GM23338 (cell line): Measurements from ENCODE around the gene TSTD2. TPM values are rescaled to one million over a fixed set of nuclear protein-coding genes. Genes with fewer than 3 reads are reported as not detected.

Source experiments
- ATAC-seq: fragments of 200-7000 bp; cut with Tn5 transposase; 3 replicates; pipeline ENCODE4 v1.9.1; 2020
- DNase-seq: peaks from one replicate; pipeline ENCODE4 v3.0.0-alpha.2; 2015; ENCODE audit warnings: low spot score
- H2AFZ ChIP-seq: fragments of 200-600 bp; sonication (generic); 2 replicates; pipeline ENCODE4 v1.8.0; 2016; ENCODE audit warnings: antibody characterized with exemption, mild to moderate bottlenecking, moderate library complexity
- H3F3A ChIP-seq: fragments of 200-600 bp; sonication (generic); replicated peaks from 2 replicates; pipeline ENCODE4 v1.8.0; 2017; ENCODE audit warnings: antibody characterized with exemption, mixed run types, low read depth
- H3K27ac ChIP-seq: fragments of 200-600 bp; sonication (generic); 2 replicates; pipeline ENCODE4 v1.6.1; 2016; ENCODE audit warnings: low read depth
- H3K27me3 ChIP-seq: fragments of 200-600 bp; sonication (generic); 2 replicates; pipeline ENCODE4 v1.8.0; 2016; ENCODE audit warnings: mild to moderate bottlenecking, mixed run types, moderate library complexity; ENCODE audit not compliant: insufficient read depth
- H3K36me3 ChIP-seq: fragments of 200-600 bp; sonication (generic); 2 replicates; pipeline ENCODE4 v1.8.0; 2016; ENCODE audit warnings: mild to moderate bottlenecking; ENCODE audit not compliant: insufficient read depth
- H3K4me1 ChIP-seq: fragments of 200-600 bp; sonication (generic); 2 replicates; pipeline ENCODE4 v1.8.0; 2016; ENCODE audit warnings: mild to moderate bottlenecking, moderate library complexity; ENCODE audit not compliant: insufficient read depth
- H3K4me2 ChIP-seq: fragments of 200-600 bp; sonication (generic); 2 replicates; pipeline ENCODE4 v1.7.1; 2017; ENCODE audit warnings: mixed run types
- H3K4me3 ChIP-seq: fragments of 200-600 bp; sonication (generic); 2 replicates; pipeline ENCODE4 v1.6.1; 2016; ENCODE audit warnings: mixed run types
- H3K79me2 ChIP-seq: fragments of 200-600 bp; sonication (generic); replicated peaks from 2 replicates; pipeline ENCODE4 v1.8.0; 2017; ENCODE audit warnings: mild to moderate bottlenecking; ENCODE audit not compliant: insufficient read depth
- H3K9me2 ChIP-seq: fragments of 200-600 bp; sonication (generic); 2 replicates; pipeline ENCODE4 v1.8.0; 2017; ENCODE audit not compliant: insufficient read depth
- H4K20me1 ChIP-seq: fragments of 200-600 bp; sonication (generic); replicated peaks from 2 replicates; pipeline ENCODE4 v1.8.0; 2017; ENCODE audit warnings: mild to moderate bottlenecking; ENCODE audit not compliant: insufficient read depth
- H3K27ac Mint-ChIP-seq: 2 replicates; pipeline ENCODE4 v1.8.0; 2020; ENCODE audit warnings: inconsistent platforms, mild to moderate bottlenecking, moderate library complexity, mixed read lengths
- H3K27me3 Mint-ChIP-seq: 3 replicates; pipeline ENCODE4 v1.8.0; 2022; ENCODE audit warnings: low read depth, mild to moderate bottlenecking, moderate library complexity, mixed read lengths, inconsistent platforms; ENCODE audit not compliant: insufficient read depth, poor library complexity
- H3K36me3 Mint-ChIP-seq: 3 replicates; pipeline ENCODE4 v1.8.0; 2021; ENCODE audit warnings: low read depth, mild to moderate bottlenecking, inconsistent platforms, moderate library complexity, mixed read lengths
- H3K4me1 Mint-ChIP-seq: 3 replicates; pipeline ENCODE4 v1.8.0; 2020; ENCODE audit warnings: mild to moderate bottlenecking, inconsistent platforms, mixed read lengths
- H3K4me3 Mint-ChIP-seq: 3 replicates; pipeline ENCODE4 v1.8.0; 2021; ENCODE audit warnings: moderate library complexity, mild to moderate bottlenecking, inconsistent platforms, mixed read lengths
- H3K9me3 Mint-ChIP-seq: 3 replicates; pipeline ENCODE4 v1.8.0; 2020; ENCODE audit warnings: moderate library complexity, mild to moderate bottlenecking, inconsistent platforms, mixed read lengths
- CREB1 ChIP-seq: fragments of 250-450 bp; sonication (Bioruptor Pico); IDR thresholded peaks from 2 replicates; pipeline ENCODE4 v1.5.0; 2020; ENCODE audit warnings: low read depth, mild to moderate bottlenecking, moderate library complexity
- CTCF ChIP-seq, 2 experiments: fragments of 200-600 bp in 1 of 2; sonication (generic) in 1 of 2; conservative IDR thresholded peaks; 2 replicates each; pipeline versions ENCODE4 v1.5.1 to v1.6.1; 2016 to 2017; ENCODE audit warnings: antibody characterized with exemption in 2 of 2, low read depth in 2 of 2, mild to moderate bottlenecking in 2 of 2, moderate library complexity in 1 of 2
- ETS1 ChIP-seq: IDR thresholded peaks from 2 replicates; pipeline ENCODE4 v1.6.1; 2016; ENCODE audit warnings: antibody characterized with exemption
- EZH2 ChIP-seq: fragments of 200-600 bp; sonication (generic); IDR thresholded peaks from one replicate; pipeline ENCODE4 v1.8.0; 2017; ENCODE audit warnings: antibody characterized with exemption, mild to moderate bottlenecking, low read depth; ENCODE audit not compliant: unreplicated experiment
- EZH2phosphoT487 ChIP-seq: fragments of 200-600 bp; sonication (generic); IDR thresholded peaks from one replicate; pipeline ENCODE4 v1.8.1; 2018; ENCODE audit warnings: antibody characterized with exemption; ENCODE audit not compliant: unreplicated experiment
- JUNB ChIP-seq: IDR thresholded peaks from one replicate; pipeline ENCODE4 v1.6.1; 2016; ENCODE audit warnings: antibody characterized with exemption; ENCODE audit not compliant: unreplicated experiment
- NANOG ChIP-seq: IDR thresholded peaks from 2 replicates; pipeline ENCODE4 v1.6.1; 2016; ENCODE audit warnings: antibody characterized with exemption, borderline replicate concordance
- POLR2AphosphoS5 ChIP-seq: IDR thresholded peaks from 2 replicates; pipeline ENCODE4 v1.6.1; 2016; ENCODE audit warnings: antibody characterized with exemption, low read depth
- REST ChIP-seq: IDR thresholded peaks from one replicate; pipeline ENCODE4 v1.6.1; 2018; ENCODE audit warnings: antibody characterized with exemption; ENCODE audit not compliant: unreplicated experiment
- STAT1 ChIP-seq: IDR thresholded peaks from one replicate; pipeline ENCODE4 v1.6.1; 2016; ENCODE audit warnings: antibody characterized with exemption; ENCODE audit not compliant: unreplicated experiment
- ZNF114 ChIP-seq: fragments of 250-450 bp; sonication (Bioruptor Pico); IDR thresholded peaks from 2 replicates; pipeline ENCODE4 v1.5.0; 2020; ENCODE audit warnings: mild to moderate bottlenecking, moderate library complexity
- ZNF331 ChIP-seq: fragments of 250-450 bp; sonication (Bioruptor Pico); IDR thresholded peaks from 2 replicates; pipeline ENCODE4 v1.5.0; 2020; ENCODE audit warnings: low read depth, mild to moderate bottlenecking, moderate library complexity
- polyA plus RNA-seq: library from polyadenylated mRNA; unstranded; fragments of >200 nt; fragmentation: Nextera tagmentation; extraction: Ambion mirVana; gene quantifications from 2 replicates; pipeline ENCODE4 v1.2.1, GENCODE V29; 2016
- total RNA-seq: library from RNA; depleted of rRNA; stranded (reverse); fragments of >200 nt; shearing (Covaris generic); gene quantifications from 2 replicates; pipeline ENCODE4 v1.2.3, GENCODE V29; 2014

Gene TSTD2
- total and polyA plus RNA-seq, 2 experiments from 2014 or later = 8.5 to 21.8 TPM

DNA sequence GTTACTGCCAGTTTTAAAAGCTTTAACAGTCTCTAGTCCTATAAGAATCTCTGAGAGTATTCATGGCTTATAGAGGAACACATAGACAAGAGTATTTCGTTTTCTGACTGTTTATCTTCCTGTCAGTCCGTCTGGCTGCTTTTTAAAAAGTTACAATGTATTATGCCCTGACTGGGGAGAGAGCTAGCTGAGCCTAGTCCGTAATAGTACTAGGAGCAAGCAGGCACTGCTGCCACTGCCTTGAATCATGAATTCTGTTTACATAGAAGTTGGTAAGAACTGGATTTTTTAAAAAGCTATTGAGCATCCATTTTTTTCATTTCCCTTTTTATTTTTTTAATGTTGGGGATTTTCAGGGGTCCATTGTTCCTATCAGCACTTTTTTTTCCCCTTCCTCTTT, 37.4 kb upstream of the TSTD2 start:
- Mint-ChIP-seq H3K27me3 (no peaks in the 10 kb centered on the region), H3K27ac (no peak overlapping the region), H3K36me3 (peaks cover 78% of the 10 kb centered on the region), H3K9me3 (no peaks in the 10 kb centered on the region), H3K4me3 (no peak overlapping the region), H3K4me1 (no peaks in the 10 kb centered on the region)
- H3K27ac ChIP-seq = no peak overlapping the region
- 0 out of 2 replicates have a peak, but pooled peaks cover 2% of the 10 kb centered on the region for H4K20me1 ChIP-seq
- TF ChIP-seq EZH2phosphoT487 = no peak
- TF ChIP-seq EZH2 = no peak
- no peak for TF ChIP-seq NANOG
- TF ChIP-seq CTCF (conservative IDR thresholded peaks at IDR 0.05; ENCODE audit: low read depth in 2 of 2) = no peak
- no peak for TF ChIP-seq REST
- no peak for TF ChIP-seq ZNF331 (CRISPR knock-in tag)
- no peak for TF ChIP-seq POLR2AphosphoS5
- TF ChIP-seq STAT1 = no peak
- ATAC-seq = no peak
- no peaks in the 10 kb centered on the region for H3K4me1 ChIP-seq
- peaks cover 56% of the 10 kb centered on the region for H3K36me3 ChIP-seq
- no peak overlapping the region for H2AFZ ChIP-seq
- DNase-seq = no peak
- H3K4me3 ChIP-seq = no peak overlapping the region
- H3K27me3 ChIP-seq = no peaks in the 10 kb centered on the region
- H3K4me2 ChIP-seq = no peak overlapping the region
- no peaks in the 10 kb centered on the region for H3F3A ChIP-seq
- no peaks in the 10 kb centered on the region for H3K79me2 ChIP-seq
- no peaks in the 10 kb centered on the region for H3K9me2 ChIP-seq

GRCh38 chr9:97668485-97668884, 35.3 kb upstream of the TSTD2 start:
- Histone ChIP-seq H2AFZ (no peak overlapping the region), H3K79me2 (no peaks in the 10 kb centered on the region), H3K27me3 (no peaks in the 10 kb centered on the region), H3K4me2 (no peak overlapping the region), H4K20me1 (no peaks in the 10 kb centered on the region; the same call in 1 of the 2 replicates), H3K36me3 (peaks cover 55% of the 10 kb centered on the region), H3K4me3 (no peak overlapping the region), H3K27ac (no peak overlapping the region), H3K4me1 (no peaks in the 10 kb centered on the region), H3F3A (no peaks in the 10 kb centered on the region), H3K9me2 (no peaks in the 10 kb centered on the region)
- H3K4me1 Mint-ChIP-seq = no peaks in the 10 kb centered on the region
- no peak overlapping the region for H3K27ac Mint-ChIP-seq
- no peaks in the 10 kb centered on the region for H3K9me3 Mint-ChIP-seq
- peaks cover 80% of the 10 kb centered on the region for H3K36me3 Mint-ChIP-seq
- DNase-seq (no peak), ATAC-seq (no peak)
- H3K27me3 Mint-ChIP-seq = no peaks in the 10 kb centered on the region
- no peak overlapping the region for H3K4me3 Mint-ChIP-seq
- TF ChIP-seq ETS1 = no peak
- TF ChIP-seq CREB1 (CRISPR knock-in tag) = no peak
- TF ChIP-seq CTCF (conservative IDR thresholded peaks at IDR 0.05; ENCODE audit: low read depth in 2 of 2) = no peak
- no peak for TF ChIP-seq EZH2
- TF ChIP-seq ZNF114 = no peak
- TF ChIP-seq EZH2phosphoT487 = no peak
- no peak for TF ChIP-seq JUNB
- no peak for TF ChIP-seq REST
